Measurements from ENCODE around the gene MEGF9.
"Not testable (repeated sequence)": the region's sequence is repeated elsewhere in the genome, so short reads cannot be mapped to it uniquely, and the experiment has no call there.

The MEGF9 gene

DNA sequence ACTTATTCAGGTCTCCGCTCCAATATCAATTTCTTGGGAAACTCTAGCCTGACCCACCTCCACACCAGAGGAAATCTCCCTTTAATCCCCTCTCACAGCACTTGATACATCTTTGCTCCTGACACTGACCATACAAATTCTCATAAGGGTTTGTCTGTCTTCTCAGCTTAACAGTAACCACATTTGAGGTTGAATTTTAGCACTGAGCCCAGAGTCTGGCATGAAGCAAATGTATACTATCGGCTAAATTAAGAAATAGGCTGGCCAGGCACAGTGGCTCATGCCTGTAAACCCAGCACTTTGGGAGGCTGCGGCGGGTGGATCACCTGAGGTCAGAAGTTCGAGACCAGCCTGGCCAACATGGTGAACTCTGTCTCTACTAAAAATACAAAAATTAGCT lies 144.0 kb downstream of the MEGF9 start:
- no peak for DNase-seq

DNA sequence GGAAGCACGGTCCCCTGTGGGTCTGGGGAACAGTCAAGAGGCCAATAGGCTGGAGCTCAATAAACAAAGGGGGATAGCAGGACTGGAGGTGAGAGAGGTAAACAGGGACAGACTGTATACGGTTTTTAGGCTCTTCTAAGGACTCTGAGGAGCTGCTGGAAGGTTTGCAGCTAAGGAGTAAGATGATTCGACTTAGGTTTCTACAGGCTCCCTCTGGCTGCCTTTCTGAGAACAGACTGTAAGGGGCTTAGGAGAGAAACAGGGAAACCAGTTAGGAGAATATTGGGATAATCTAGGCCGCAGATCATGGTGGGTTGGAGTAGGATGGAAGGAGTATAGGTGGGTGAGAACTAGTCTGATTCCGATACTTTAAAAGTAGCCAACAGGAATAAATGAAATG lies 144.7 kb downstream of the MEGF9 start:
- no peak for DNase-seq

DNA sequence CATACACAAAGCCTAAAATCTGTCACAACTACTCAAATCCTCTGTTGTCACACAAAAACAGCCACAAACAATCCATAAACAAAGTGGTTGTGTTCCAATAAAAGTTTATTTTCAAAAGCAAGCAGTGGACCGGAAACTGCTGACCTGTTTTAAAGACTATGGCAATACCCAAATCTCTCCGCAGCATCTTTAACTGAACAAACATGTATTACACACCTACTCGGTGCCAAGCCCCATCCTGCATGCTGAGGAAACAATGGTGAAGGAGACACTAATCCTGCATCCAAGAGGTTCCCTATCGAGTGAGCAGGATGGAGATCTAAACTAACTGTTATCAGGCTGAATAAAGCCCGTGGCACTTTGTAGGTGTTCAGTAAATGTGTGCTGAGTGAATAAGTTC lies 145.5 kb downstream of the MEGF9 start:
- DNase-seq, result no peak

DNA sequence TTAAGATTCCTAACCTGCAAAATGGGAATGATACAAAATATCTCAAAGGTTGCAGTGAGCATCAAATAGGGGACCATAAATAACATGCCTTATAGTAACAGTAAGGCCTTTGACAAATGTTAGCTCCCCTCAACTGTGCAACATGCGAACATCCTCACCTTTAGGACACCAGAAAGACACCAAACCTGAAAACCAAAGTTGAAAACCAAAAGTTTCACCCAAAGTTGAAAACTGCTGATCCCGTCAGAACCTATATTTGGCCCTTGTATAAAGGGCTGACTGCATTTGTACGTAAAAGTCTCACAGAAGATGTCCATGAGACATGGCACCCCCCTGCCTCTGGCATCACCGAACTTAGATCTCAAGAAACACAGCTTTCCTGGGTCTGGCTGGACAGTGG lies 146.4 kb downstream of the MEGF9 start:
- DNase-seq, result no peak

DNA sequence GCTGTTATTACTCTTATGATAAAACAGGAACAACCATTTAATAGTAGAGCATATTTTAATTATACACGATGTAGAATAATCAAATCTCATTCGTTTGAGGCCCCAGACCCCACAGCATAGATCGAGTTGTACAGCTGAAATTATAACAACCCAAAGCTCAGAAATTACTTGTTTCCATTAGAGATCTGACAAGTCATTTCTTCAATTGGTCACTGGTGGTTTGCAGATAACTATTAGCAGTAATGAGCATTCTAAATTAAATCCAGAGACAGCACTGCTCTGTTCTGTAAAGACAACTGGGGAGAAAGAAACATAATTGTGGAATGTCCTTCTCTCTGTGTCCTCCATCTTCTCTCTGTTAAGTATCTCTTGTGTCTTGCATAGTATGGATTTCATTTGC lies 147.2 kb downstream of the MEGF9 start:
- DNase-seq, result no peak

DNA sequence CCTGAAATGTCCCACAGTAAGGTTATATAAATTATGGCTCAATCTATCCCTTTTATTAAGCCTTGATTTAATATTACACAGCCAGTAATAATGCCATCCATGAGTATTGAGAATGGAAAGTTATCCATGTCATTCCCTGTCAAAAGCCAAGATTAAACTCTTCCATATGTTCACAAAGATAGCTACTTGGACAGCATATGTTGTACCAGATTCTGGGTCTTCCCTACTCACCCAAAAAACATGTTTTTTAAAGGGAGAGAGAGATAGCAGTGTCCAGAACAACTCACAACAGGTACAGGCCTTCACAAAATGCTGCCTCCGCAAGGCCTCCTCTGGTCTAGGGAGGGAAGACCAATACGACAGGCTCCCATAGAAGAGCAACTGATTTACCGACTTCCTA lies 149.7 kb downstream of the MEGF9 start:
- DNase-seq, result no peak

DNA sequence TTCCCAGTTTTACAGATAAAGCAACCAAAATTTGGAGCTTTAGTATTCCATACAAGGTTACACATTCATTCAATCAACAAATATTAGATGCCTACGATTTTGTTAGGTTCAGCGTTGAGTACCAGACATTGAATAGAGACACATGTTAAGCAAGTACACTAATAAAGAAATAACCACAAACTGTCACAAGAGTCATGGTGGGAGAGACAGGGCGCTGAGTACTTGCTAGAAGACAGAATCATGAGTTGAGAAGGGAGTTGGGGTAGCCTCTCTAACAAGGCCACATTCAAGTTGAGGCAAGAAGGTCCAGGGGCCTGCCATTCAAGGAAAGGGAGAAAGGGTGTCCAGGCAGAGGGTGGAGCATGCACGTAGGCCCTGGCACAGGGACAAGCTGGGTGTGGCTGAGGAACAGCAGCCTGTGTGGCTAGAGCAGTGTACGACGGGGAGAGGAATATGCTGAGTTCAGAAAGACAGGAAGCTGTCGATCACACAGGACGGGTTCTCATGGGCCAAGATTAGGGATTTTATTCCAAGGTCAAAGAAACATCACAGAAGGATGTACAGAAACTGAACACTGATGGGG lies 151.3 kb downstream of the MEGF9 start:
- DNase-seq, result no peak

DNA sequence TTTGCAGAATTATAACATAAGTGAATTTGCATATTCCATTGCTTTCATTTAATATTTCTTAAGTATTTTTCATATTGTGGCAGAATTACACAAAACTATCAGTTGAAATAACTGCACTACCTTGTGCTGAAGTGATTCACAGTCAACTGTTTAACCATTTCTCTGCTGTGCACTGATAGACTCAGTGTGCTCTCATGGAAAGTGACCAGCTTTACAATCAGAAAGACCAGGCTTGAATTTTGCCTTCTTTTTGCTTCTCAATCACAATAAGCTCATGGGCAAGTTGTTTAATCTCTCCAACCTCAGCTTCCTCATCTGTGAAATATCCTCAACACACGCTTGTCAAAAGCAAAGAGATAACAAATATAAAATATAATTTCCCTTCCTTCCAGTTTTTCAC lies 152.6 kb downstream of the MEGF9 start:
- DNase-seq, result no peak

DNA sequence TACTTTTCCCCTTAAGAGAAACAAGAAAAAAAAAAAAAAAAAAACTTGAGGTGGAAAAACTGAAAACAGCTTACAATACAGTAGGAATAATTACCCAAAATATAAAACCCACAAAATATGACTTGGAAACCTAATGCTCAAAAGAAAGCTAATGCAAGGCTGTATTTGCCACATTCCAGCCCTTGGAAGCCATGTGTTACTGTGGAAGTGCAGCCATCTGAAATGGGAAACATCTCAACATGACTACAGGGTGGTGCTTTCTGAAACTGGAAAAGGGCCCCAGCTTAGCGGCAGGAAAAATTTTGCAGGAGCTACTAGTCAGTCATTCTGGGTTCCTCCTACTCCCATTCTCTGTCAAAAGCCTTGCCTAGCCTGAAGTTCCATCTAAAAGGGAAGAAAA lies 154.7 kb downstream of the MEGF9 start:
- DNase-seq, result no peak

DNA sequence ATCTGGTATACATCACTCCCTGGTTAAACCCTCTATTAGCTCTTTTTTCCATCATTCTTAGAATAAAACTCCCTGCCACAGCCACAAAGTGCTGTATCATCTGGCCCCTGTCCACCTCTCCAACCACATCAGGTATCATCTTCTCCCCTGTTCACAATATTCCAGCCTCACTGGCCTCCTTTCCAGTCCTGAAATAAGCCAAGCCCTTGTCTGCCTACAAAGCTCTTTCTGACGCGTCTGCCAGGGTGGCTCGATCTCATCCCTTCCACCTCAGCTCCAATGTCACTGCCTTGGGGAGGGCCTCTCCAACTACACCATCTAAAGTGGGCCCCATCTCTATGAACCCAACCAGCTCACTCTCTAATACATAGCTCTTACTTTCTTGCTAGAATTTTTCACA lies 155.8 kb downstream of the MEGF9 start:
- DNase-seq, result no peak

DNA sequence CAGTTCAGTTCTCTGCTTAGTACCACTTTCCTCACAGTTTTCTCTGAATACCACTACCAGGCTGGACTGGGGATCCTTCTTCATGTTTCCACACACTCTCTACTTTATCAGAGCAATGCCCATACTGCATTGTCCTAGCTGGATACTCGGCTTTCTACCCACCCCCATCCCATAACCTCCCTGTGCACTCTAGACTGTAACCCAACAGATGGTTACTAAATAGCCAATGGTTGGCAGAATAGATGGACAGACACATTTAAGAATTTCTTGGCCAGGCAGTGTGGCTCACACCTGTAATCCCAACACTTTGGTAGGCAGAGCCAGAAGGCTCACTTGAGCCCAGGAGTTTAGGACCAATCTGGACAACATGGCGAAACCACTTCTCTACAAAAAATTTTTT lies 157.1 kb downstream of the MEGF9 start:
- DNase-seq, result no peak

DNA sequence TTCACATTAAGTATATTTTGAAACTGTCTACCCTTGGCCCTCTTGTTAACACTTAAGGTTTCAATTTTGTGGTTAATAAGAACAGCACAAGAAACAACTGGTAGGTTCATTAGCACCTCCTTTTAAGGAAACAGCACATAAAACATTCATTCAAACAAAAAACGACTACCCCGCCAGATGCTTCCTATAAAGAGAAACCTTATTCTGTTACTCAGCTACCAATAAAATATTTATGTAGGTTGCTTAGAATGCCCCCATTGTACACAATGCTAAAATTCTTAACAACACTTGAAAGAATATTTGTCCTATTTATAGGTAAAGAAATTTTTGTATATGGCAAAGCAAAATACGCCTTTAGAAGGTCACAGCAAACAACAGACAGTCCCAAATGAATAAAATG lies 157.5 kb downstream of the MEGF9 start:
- DNase-seq, result no peak

DNA sequence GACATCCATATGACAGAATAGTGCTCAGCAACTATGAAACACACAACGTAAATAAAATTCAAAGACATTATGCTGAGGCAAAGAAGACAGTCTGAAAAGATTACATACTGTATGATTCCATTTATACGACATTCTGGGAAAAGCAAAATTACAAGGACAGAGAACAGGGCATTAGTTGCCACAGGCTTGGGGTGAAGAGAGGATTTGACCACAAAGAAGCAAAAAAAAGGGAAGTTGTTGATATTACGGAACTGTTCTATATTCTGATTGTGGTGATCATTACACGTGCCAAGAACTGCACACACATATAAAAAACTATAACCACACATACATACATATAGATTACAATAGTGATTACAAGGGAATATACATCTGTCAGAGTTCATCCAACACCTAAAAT lies 158.4 kb downstream of the MEGF9 start:
- no peak for DNase-seq

DNA sequence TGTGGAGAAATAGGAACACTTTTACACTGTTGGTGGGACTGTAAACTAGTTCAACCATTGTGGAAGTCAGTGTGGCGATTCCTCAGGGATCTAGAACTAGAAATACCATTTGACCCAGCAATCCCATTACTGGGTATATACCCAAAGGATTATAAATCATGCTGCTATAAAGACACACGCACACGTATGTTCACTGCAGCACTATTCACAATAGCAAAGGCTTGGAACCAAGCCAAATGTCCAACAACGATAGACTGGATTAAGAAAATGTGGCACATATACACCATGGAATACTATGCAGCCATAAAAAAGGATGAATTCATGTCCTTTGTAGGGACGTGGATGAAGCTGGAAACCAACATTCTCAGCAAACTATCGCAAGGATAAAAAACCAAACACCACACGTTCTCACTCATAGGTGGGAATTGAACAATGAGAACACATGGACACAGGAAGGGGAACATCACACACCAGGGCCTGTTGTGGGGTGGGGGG lies 162.0 kb downstream of the MEGF9 start:
- not testable (repeated sequence) for DNase-seq
